DMS 273 treated with DMSO at 0.1 percent for 48 hours (cell line): ENCODE results near the gene UTRN.

Source experiments
- DNase-seq: peaks from one replicate; lab custom pipeline; 2025; lab: John Stamatoyannopoulos, UW

UTRN gene

DNA sequence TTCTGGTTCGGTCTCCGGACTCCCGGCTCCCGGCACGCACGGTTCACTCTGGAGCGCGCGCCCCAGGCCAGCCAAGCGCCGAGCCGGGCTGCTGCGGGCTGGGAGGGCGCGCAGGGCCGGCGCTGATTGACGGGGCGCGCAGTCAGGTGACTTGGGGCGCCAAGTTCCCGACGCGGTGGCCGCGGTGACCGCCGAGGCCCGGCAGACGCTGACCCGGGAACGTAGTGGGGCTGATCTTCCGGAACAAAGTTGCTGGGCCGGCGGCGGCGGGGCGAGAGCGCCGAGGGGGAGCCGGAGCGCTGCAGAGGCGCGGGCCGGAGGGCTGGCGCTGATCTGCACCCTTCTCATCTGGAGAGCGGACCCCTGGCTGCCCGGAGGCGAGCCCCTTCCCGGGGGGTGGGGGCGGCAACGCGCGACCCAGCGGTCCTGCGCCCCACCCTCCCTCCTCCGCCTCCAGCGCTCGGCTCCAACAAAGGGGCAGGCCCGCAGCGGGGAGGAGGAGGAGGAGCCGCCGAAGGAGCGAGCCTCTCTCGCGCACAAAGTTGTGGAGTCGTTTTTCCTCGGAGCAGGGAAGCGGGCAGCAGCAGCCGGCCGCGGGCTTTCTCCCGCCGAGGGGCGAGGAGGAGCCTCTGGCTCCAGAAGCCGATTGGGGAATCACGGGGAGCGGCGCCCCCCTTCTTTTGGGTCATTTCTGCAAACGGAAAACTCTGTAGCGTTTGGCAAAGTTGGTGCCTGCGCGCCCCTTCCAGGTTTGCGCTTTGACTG, at the start of gene UTRN:
UTRN (plus strand) TSS at position 553 of the 765 bp plus-strand sequence. CDS start 6,494 bp downstream, outside the sequence.
- peak; percentile 44 for DNase-seq

DNA sequence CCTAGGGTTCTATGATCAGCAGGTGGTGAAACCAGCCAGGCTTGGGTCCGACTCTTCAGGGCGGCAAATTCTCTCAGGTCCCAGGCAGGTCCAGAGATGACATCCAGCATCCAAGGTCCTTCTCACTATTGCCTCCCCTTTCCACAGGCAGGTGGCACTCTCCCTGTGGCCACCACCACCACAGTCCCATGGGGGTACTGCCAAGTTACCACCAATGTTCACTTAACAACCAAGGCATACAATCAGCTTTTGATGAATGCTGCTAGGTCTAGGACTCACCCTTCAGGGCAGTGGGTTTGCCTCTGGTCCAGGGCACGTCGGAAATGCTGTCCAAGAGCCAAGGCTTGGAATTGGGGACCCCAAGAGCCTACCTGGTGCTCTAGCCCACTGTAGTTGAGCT, 40.4 kb upstream of the UTRN start:
- no peak for DNase-seq

DNA sequence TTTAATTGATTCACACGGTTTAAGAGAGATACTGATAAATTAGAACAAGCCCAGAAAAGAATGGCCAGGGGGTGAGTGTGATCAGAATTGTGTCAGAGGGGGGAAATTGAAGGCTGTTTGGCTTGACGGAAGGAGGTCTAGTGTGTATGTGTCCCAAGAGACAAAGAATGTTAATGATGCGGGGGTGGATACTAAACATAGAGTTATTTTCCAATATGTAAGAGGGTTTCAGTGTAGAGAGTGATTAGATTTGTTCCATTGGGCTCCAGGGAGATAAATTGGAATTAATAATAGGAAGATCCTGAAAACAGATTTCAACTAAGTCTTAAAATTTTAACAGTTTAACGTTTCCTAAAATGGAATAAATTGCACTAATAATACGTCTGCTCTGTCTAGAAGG, 38.1 kb upstream of the UTRN start:
- no peak for DNase-seq

DNA sequence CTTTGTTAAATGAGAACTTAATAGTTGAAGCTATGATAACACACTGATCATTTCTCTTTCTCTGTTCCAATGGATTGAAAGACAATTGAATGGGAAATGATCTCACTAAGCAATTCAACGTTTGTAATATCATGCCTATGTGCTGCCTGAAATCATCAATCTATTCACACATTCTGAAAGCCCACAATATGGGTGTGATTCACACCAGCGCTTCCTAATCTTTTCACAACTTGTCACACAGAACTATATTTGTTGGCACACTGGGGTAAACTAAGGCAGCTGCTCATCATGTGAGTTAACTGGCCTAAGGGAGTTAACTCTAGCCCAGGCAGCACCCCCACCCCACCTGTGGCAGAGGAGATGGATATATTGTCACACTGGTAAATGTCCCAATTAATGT, 37.1 kb upstream of the UTRN start:
- no peak for DNase-seq

DNA sequence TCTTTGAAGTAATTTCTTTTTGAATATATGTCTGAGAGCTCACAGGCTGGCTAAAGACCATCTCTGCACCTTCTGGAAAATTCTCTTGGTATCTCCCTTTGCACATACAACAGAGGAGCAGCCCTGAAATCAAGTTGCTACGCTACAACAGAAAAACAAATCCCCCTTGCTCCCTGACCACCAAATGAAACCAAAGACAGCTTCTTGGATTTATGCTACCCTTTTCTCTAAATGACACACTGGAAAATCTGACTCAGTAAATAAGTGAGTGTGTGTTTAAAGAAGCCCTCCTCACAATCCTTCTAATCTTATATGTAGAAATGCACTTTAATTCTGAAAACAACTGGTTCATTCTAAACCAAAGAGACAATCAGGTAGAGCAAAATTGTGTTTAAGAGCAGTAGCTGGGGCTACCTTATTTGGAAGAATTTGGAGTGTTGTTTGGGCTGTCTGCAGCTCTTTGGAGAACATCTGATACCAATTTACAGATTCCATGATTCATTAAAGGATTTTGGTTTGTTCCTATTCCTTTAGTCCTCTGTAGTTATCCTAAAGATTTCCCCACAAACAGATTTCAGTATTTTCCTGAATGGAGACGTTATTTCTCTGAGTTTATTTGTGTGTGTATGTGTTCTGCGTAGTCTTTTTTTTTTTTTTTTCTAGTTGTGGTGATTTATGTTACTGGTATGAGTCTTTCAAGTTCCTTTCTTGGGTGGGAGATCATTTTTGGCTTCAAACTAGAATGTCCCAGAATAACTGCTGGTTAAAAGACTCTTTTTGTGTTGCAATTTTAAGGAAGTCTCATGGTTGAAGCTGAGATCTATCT, 36.4 kb upstream of the UTRN start:
- no peak for DNase-seq

DNA sequence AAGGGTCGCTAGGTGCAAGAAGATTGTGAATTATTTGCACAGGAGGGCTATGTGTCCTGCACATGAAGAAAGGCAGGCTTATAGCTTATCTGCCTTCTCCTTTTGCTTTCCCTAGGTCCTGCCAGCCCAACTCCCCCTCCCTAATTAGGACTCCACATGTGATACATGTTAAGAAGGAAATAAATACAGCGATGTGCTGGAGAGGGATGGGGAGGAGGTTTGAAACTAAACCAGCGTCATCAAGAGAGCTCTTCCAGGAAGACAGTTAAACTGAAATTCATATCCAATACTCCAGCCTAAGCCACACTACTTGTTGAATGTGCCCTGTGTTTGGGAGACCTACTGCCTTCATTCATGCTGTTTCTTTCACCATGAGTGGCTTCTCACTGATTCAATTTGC, 34.9 kb upstream of the UTRN start:
- DNase-seq, result no peak

DNA sequence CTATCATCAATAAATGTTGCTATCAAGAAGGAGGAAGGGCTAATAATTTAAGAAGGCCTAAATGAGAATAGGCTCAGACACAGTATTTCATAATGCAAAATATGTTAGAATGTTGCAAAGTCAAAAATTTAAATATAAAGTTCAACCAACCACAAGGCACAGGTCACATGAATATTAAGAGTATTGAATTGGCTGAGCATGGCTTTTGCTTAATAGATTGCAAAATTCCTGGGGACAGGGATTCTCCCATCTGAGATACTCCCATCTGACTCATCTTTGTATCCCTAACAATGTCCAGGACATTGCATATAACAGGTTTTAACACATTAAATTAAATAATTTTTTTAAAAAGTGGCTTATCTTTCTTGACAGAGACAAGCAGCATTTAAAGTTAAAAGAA, 32.9 kb upstream of the UTRN start:
- DNase-seq, result no peak

DNA sequence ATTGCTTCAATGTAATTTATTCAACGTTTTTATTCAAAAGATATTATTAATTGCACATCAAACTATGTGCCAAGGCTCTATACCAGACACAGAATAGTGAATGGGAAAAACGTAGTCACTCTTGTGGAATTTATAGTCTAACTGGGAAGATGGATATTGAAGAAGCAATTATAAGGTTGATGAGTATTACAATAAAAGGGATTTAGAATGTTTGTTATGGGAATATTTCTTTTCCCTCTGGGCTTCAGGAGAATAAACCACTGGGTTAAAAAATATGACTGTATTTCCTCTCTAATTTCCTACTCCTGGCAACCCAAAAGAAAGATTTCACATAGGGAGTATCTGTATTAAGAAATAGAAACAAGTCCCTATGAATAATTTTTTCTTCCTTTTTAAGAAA, 25.1 kb upstream of the UTRN start:
- DNase-seq, result no peak

DNA sequence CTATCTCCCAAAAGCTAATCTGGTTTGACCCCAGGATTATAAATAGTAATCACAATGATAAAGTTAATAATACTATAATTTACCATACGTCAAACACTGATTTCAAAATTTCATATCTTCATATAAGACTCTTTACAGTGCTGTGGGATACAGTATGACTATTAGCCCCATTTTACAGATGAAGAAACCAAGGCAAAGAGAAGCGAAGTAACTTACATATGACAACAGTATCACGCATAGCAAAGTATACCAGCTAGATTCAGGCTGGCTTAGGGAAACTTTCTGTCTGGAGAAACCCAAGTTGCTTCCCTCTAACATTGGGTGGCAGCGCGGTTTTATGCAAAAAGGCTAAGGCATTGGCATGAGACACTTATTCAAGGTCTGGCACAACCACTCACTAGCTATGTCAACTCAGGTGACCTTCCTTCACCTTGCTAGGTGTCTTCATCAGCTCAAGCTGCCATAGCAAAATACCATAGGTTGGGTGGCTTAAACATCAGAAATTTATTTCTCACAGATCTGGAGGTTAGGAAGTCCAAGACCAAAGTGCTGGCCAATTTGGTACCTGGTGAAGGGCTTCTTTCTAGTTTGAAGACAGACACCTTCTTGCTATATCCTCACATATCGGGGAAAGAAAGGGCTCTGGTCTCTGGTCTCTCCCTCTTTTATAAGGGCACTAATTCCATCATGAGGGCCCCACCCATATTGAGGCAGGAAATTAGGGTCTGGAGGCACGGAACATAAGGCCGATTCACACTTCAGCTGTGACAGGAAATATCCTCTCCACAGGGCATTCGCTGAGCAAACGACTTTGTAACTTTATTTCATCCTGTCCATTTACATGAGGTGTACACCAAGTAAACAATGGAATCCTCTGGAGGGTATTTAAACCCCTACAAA, 22.4 kb upstream of the UTRN start:
- DNase-seq, result no peak

DNA sequence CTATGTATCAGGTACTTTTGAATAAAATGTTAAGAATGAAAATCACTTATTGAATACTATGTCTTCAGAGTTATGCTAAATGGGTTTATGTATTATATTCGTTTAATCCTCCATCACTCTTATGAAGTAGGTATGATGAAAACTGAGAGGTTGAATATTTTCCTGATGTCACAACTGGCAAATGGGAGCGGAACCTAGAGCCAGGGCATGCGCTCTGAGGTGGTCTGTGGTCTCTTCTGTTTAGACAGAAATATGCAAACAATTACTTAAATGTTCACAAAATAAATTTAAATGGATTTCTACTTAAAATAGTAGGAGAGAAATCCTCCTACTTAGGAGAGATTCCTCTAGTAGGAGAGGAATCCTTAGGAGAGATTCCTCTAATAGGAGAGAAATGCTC, 21.3 kb upstream of the UTRN start:
- no peak for DNase-seq

DNA sequence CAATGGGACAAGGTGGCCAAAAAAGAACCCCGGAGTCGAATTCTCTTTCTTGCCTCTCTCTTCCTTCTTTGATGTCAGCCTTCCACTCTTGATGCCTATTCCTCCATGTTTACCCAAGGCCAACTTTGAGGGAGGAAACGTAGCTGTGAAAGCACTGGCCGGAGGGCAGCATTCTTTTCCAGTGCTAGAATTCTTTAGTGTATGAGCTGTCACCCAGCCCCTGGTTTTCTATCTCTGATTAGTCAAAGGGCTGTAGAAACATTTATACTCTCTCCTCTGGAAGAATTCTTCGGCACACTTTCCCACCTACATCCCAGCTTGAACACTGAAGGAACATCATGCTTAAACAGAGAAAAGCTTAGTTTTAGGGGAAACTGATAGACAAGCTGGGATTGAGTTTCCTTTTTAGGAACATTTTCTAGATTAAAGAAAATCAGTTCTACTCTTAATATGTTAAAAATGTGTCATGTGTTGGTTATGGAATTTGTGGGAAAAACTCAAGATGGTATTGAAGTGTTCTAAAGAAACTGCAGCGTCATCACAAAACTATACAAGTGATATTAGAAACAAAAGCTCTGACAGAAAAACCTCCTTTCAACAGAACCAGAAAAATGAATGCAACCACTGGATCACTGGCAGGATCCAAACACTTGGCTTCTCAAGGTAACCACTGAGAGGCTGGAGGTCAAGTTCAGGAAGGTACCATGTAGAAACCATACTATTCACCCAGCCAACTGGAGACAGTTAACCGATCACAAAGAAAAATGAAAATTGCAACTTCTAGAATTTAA, 20.7 kb upstream of the UTRN start:
- no peak for DNase-seq

DNA sequence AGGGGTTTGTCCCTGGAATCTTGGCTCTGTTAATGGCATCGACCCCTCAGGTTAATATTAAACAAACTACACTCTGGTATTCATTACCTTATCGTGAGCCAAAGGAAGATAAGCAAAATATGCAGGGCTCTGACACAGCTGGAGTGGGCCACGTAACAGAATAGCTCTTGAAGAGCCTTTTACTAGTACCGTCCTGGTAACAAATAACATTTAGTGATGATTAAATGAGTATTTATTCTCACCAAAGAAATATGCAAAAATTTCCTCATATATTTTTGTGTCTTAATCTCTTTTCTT, 20.1 kb upstream of the UTRN start:
- no peak for DNase-seq

DNA sequence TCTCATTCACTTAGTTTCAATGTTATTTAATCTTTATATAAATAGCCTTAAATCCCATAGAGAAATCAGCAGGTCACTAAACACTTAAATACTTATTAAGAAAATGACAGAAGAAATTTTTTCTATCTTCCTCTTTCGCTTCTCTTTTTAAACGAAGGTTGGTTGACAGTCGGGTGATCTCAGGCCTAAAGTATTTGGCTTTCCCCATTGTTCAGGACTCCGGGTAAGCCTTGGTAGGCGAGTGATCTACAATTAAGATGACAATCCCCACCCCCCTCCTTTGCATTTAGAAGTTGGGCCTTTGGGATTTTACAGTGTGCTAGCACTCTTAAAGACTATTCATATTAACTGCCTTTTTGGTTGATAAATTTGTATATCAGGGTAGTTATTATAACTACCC, 19.7 kb upstream of the UTRN start:
- no peak for DNase-seq

DNA sequence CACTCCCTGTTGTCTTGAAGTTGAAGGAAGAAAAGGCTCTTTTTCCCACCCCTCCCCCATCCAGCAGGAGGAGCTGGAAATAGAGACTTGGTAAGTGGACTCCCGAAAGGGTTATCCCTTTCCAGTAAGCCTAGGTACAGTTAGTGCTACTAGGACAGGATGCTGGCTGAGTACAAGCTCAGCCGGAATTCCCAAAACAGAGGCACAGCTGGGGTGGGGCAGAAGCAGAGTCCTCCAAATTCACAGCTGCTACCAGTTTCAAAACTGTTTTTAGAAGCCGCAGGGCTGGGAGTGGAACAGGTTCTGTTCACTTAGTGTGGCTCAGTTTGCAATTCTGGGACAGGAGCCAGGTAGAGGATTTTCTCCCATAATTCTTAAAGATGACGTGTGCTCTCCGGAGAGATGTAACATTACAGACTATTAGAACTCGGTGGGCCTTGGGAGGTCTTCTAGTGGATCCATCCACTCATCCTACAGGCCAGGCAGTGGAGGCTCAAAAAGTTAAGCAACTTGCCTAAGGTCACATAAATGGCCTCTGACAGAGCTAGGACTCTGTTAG, 19.0 kb upstream of the UTRN start:
- DNase-seq, result peak; percentile 32

DNA sequence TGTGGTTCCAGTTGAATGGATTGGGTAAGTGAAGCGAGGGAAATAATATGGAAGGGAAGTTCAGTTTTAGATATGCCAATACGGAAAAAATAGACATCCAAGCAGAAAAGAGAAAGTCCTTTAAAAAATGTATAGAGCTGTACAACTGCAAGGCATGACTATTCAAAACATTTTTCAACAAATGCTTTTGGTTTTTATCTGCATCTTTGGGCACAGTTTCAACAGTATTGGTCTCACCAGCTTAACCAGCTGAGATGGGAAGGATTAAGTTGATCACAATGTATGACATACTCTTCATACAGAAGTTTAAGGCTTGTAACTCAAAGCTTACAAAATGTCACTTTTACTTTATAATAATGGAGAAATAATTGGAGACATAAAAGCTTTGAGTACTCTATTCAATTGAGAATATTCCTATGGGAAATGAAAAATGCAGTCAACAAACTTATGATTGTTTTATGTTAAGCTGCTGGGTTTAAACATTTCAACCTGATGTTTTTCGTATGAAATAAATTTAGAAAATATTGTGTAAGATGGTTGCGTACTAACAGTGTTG, 16.3 kb upstream of the UTRN start:
- DNase-seq, result no peak

DNA sequence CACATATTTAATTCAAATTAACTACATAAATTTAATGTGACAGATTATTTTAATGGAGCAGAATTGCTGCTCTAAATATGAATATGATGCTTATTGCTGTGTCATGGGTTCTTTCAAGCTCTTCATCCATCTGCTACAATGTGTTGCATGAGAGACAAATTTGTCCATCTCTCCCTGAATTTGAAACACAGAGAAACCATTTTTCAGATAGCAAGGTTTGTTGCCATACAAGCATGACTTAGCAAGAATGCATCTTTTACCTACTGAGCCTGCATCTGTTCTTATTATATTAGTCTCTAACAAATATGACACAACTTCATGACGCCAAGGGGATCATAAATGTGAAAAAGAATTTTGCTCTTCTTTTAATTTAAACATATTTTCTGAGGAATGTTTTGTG, 8.0 kb upstream of the UTRN start:
- DNase-seq, result no peak

DNA sequence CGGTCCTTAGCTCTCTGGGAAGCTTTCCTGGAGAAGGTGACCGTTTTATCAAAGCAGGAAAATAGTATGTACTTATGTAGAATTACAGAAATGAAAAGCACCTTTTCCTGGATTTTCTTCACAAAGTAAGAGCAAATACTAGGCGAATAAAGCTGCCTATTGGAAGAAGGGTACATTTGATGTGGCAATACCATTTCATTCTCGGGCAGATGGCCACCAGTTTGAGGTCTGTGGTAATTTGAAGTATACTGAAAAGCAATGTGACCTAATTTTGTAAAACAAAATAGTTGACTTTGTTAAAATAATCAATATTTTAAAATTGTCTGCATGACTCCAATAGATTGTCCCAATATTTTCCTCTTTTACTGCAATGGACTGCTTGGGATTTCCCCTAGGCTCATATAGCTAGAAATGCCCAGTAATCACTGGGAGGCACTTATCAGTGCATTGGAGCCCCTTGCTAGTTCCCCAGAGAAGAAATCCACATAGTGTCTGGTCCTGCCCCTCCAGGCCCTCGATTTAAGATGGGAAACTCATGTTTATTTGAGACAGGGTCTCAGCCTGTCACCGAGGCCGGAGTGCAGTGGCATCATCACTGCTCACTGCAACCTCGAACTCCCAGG, 7.4 kb upstream of the UTRN start:
- no peak for DNase-seq

DNA sequence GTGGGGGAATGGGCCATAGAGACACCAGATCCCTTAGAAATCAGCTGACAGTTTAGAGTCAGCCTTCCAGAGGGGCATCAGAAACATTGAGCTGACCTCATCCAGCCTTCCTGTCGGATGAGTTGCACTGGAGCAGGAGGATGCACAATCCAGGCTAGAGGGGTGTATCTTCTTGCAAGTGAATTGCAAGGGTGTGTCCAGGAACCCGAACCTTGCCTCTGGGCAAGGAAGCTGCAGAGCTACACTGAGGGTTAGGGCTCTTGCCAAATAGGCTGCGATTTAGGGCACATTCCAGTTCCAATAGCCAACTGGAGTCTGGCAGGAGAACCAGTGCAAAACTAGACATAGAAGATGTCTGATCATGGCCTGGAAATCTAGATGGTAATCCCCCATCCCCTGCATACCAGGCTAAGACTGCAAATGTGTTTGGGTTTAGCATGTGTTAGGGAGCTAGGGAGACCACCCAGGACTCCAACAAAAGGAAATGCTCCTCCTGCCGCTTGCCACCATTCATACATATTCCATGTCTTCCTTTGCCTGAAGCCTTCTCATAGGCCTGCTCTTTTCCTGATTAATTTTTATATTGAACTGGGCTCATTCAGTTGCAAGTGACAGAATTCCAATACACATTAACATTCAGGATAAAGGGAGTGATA, 6.3 kb upstream of the UTRN start:
- DNase-seq, result no peak

DNA sequence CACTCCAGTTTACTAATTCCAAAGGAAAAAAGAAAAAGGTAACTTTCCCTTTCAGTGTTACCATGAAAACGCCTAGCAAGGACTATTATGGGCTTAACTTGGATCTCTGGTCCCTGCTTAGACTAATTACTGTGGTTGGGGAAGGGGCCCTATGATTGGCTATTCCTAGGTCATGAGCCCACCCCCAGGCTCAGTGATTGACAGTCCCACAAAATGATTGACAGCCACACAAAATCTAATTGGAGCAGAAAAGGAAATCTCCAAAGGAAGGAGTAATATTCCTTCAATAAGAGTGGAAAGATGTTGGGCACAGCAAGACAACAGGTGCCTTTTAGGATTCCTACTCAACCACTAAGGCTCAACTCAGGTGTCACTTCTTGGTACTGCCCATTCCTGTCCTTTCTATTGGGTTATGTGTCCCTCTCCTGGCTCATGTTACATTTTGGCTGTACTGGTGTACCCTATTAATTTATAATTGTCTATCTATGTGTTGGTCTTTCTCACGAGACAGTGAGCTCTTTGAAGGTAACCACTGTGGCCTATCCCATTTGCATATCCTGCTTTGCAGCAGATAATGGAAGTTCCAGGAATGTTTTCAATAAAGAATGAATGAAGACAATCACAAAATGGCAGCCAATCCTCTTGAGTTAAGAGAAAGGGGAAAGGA, 5.5 kb upstream of the UTRN start:
- DNase-seq, result no peak
